GM21825 (cell line): ENCODE measurements around the gene TAS2R31.

Experiments
- ATAC-seq: cut with Tn5 transposase; IDR thresholded peaks from one replicate; pipeline ENCODE4 v1.9.1; 2021; ENCODE audit warnings: mild to moderate bottlenecking, moderate library complexity; ENCODE audit not compliant: unreplicated experiment

Gene TAS2R31

DNA sequence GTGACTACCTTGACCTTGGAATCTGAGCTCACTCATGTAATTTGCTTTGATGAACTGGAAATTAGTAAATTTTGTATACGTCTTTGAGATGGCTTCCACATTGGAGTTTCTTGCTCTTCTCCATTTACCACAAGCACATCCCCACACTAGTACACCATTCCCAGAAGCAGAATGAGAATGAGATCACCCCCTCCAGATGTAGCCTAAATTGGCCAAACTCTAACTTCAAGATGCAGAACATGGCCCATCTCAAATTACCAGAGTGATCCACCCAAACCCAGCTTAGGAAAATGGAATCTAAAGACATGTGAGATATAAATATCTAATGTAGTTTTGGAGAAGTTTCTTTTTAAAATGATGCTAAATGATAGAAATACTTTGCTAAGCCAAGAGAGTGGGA is 23.6 kb downstream of the TAS2R31 start:
- no peak for ATAC-seq

DNA sequence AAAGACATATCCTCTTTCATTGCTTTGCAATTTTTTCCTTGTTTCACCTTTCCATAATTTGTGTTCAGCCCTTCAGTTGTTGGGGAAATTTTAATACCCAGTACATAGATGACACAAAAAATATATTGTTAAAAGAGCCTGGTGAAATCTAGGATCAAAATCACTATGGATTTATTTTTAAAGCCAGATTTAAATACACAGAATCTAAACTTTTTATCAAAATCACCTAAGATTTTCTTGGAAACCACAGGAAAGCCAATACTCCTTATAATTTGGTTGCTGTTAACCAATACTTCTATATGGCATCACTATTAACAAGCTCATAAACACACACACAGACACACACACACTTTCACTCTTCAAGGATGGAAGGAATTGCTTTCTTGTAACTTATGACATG is 33.0 kb downstream of the TAS2R31 start, which contains the start of gene TAS2R20:
Gene TAS2R20 (minus strand): TSS at position 101 of the 400 bp plus-strand sequence. CDS start 429 bp downstream, outside the sequence.
- no peak for ATAC-seq

DNA sequence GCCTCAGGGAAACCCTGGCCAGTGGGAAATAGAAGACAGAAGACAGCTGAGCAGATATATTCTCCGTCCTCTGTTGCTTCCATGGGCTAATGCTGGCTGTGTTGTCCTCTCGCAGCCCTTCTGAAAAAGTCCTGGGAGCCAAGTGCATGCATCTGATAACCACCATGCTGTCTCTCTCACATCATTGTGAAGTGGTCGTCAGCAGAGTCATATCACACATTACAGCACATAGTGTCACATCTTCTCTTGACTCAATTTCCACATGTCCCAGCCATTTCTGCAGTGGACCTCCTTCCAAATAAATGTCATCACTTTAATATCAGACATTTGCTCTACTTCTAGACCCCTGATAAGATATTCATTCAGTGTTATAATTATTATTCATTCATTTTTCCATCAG is 36.9 kb downstream of the TAS2R31 start:
- ATAC-seq, result no peak

DNA sequence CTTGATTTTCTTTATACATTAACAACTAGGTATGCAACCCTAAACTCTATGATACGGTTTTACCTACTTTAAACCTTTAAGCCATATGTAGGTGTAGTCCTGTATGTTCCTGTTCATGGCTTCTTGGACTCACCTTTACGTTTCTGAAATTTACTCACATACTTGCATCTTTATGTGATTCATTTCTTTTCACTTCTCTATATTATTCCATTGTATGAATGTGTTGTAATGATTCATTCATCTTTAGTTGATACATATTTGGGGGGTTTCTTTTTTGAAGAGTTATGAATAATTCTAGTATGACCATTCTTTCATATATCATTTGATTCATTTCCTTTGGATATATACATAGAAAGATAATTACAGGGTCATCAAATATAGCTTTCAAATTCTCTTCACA is 42.1 kb downstream of the TAS2R31 start:
- no peak for ATAC-seq

DNA sequence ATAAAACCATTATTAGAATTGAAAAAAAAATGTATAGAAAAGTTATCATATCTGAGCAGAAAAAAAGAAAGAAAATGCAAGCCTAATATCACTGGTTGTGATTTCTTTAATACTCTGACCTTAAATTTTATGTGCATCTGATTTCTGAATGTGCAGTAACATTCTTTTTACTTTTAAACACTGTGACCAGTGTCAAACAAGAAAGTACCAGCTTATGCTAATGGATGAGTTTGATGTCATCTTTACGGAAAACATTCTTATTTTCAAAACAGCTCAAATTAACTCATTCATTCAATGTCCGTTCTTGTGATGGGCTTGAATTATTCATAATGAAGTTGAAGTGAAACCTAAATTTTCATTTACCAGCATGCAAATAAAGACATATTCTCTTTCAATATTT is 44.4 kb downstream of the TAS2R31 start, which contains the start of gene TAS2R50:
Gene TAS2R50 (minus strand): TSS at position 101 of the 400 bp plus-strand sequence. CDS start 52 bp downstream, at position 49.
- ATAC-seq, result no peak

DNA sequence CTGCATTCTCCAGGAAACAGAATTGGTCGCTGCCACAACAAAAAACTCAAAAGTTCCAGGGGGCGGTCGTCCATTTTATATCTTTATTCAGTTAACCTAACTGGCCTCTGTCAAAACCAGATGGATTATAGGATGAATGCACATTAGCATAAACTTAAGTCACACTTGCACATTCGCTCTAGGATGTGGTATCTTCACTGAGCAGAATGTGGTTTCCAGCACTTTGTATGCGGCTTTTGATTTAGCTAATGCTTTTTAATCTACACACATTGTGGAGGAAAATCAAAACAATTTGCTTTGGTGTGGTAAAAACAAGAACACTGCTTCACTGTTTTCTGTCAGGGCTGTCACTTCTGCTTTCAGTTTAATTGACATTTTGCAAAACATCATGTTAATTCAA is 49.0 kb downstream of the TAS2R31 start:
- ATAC-seq, result no peak
